ENCODE results near the gene SAMD3.
"Not testable (repeated sequence)": the region's sequence is repeated elsewhere in the genome, so short reads cannot be mapped to it uniquely, and the experiment has no call there.

SAMD3 gene, protein sequence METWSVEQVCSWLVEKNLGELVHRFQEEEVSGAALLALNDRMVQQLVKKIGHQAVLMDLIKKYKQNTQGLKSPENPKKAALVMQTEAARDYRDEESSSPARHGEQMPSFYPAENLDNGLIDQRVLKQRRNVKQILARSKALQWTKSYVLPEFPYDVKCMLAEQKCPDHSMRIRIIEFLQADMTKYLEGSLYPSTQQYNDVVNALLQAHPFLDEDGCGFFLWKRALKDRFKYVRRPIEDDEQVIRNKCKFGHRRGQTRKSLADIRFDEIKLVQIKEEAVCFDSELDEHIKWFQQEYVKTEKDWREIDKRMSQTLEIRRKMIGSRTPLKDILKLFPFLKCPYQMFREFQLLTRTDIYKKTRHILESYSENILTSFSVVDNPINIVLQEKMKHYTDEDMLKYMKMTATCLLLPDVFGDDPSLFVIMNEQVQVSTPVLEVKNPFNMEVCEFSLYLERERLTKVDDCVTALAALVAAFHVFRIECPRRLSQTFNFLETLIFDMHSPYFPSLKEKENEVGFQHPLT

GRCh38 chr6:130222775-130223174, at the start of gene SAMD3:
TSS of gene SAMD3 (minus strand) at chr6:130222951. CDS start at chr6:130215273, 7,678 bp downstream.
- in situ Hi-C loops (cut with HindIII; ENCODE audit: low sequenced_read_pairs), result no loop called here

DNA sequence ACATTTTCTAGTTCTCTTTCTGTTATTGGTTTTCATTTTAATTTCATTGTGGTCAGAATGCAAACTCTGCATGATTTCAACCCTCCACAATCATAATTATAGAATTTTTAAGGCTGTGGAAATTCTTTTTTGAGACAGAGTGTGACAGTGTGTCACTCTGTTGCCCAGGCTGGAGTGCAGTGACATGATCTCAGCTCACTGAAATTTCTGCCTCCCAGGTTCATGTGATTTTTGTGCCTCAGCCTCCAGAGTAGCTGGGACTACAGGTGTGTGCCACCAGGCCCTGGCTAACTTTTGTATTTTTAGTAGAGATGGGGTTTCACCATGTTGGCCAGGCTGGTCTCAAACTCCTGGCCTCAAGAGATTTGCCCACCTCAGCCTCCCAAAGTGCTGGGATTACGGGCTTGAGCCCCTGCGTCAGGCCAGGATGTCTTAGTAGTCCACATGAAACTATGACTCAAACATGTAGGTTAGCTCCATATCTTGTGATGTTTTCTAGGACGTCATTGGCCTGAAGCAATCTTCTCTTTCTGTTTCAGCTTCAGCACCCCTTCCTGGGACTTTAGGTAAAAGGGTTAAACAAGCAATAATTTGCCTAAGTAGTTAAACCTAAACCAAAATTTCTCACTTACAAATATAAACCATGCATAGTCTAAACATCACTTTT, 47.4 kb upstream of the SAMD3 start:
- in situ Hi-C loops (cut with HindIII; ENCODE audit: low sequenced_read_pairs), result no loop called here

DNA sequence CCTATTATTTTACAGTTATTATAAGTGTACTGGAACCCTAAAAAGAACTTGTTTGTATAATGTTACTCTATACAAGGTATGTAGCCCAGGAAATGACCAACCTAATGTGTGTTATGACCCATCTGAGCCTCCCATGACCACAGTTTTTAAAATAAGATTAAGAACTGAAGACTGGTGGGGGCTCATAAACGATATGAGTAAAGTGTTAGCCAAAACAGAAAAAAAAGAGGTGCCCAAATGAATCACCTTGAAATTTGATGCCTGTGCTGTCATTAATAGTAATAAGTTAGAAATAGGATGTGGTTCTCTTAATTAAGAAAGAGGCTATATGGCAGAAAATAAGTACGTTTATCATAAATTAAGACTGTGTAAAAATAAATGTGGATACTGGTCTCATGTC, 42.8 kb upstream of the SAMD3 start:
- in situ Hi-C loops (cut with HindIII; ENCODE audit: low sequenced_read_pairs), result not testable (repeated sequence)

DNA sequence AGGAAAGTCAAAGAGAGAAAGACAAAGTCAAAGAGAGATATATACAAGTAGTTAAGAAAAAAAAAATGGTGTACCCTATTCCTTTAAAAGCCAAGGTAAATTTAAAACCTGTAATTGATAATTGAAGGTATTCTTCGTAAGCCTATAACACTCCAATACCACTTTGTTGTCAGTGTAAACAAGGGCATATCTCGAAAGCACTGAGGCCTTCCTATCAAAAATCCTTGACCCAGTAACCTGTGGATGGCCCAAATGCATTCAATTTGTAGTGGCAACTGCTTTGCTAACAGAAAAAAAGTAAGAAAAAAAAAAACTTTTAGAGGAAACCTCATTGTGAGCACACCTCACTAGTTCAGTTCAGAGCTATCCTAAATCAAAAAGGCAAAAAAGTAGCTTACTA, 39.3 kb upstream of the SAMD3 start:
- in situ Hi-C loops (cut with HindIII; ENCODE audit: low sequenced_read_pairs), result no loop called here

DNA sequence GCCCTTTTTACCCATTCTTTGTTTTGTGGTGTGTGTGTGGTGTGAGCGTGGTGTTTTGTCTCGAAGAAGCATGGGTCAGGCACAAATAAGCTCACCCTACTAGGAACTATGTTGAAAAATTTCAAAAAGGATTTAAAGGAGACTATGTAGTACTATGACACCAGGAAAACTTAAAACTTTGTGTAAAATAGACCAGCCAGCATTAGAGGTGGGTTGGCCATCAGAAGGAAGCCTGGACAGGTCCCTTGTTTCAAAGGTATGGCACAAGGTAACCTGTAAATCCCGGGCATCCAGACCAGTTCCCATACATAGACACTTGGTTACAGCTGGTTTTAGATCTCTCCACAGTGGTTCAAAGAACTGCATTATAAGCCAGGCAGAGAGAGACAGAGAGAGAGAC, 38.8 kb upstream of the SAMD3 start:
- in situ Hi-C loops (cut with HindIII; ENCODE audit: low sequenced_read_pairs), result not testable (repeated sequence)

DNA sequence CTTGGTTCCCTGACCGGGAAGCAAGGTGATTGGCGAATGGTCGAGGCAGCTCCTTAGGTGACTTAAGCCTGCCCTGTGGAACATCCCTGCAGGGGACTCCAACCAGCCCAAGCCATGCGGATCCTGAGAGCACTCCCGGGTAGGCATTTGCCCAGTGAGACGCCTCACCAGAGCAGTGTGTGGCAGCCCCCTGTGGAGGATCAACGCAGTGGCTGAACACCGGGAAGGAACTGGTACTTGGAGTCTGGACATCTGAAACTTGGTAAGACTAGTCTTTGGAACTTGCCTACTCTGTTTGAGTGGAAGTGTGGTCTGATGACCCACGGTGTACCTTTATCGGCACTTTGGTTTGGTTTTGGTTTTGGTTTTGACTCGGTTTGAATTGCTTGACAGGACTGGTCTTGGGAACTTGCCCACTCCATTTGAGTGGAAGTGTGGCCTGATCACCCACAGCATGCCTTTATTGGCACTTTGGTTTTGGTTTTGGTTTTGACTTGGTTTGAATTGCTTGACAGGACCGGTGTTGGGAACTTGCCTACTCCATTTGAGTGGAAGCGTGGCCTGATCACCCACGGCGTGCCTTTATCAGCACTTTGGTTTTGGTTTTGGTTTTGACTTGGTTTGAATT, 38.0 kb upstream of the SAMD3 start:
- in situ Hi-C loops (cut with HindIII; ENCODE audit: low sequenced_read_pairs), result not testable (repeated sequence)

DNA sequence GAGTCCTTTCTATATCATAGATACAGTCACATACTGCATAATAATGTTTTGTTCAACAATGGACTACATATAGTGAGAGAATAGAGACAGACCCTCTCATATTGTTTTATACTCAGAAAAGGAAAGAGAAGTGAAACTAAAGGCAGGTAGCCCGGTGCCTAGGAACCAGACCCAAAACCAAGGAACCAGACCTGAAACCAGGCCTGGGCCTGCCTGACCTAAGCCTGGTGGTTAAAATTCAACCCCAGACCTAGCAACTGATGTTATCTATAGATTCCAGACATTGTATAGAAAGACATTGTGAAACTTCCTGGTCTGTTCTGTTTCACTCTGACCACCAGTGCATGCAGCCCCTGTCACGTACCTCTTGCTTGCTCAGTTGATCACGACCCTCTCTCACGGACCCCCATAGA, 37.3 kb upstream of the SAMD3 start:
- in situ Hi-C loops (cut with HindIII; ENCODE audit: low sequenced_read_pairs), result not testable (repeated sequence)

GRCh38 chr6:130259557-130259956, 36.8 kb upstream of the SAMD3 start:
- in situ Hi-C loops (cut with HindIII; ENCODE audit: low sequenced_read_pairs), result no loop called here

DNA sequence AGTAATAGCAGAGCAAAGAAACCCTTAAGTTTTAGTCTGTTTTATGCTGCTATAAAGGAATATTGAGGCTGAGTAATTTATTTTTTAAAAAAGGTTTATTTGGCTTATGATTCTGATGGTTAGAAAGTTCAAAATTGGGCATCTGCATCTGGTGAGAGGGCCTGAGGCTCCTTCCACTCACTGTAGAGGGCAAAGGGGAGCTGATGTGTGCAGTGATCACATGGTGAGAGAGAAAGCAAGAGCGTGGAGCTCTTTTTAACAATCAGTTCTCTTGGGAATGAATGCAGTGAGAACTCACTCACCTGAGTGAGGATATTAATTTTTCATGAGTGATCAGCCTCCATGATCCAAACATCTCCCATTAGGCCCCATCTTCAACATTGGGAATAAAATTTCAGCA, 36.4 kb upstream of the SAMD3 start:
- in situ Hi-C loops (cut with HindIII; ENCODE audit: low sequenced_read_pairs), result no loop called here

DNA sequence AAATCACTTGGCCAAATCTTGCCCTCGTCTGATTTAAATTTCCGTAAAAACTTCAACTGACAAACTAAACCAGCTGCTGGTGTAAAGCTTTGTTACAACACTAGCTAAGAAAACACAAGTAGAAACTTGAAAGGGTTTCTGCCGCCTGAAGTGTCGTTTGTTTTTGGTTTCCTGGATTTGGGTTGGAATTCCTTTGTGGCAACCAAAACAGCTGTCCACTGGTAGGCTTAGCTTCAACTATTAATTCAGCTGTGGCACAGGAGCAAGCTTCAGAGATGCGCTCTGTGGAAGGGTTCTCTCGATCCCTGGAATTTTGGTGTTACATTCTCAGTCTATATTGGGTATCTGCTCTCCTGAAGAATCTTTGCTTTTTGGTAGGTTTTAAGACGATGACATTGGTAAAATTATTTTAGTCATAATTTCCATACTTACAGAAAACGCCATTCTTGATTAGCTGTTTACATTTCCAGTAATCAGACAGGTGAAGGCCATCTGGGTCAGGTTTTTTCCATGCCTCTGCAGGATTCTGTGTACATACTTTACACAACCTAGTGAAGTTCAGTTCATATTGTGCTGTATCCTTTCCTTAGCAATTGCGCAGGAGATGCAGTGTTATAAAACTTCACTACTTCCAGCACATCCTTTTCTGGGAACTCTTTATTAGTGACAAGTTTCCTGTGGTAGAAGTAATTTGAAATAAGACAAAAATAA, 29.9 kb upstream of the SAMD3 start:
- in situ Hi-C loops (cut with HindIII; ENCODE audit: low sequenced_read_pairs), result no loop called here

DNA sequence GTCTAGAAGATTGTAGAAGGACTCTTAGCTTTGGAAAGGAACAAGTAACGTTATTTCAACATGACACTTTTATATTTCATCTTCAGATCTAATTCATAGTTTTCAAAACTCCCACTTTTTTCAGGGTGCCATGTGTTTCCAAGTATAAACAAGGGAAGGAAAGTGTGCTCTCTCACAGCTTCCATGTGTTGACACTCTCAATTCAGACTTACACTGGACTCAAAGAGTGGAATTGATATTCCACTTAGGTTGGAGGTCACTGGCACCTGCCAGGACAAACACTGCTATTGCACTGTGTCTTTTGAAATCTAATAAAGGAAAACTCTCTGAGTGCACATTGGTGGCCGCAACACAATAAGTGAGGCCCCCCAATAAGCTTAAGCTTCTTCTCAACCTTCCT, 22.5 kb upstream of the SAMD3 start:
- in situ Hi-C loops (cut with HindIII; ENCODE audit: low sequenced_read_pairs), result no loop called here

- in situ Hi-C loops (cut with HindIII; ENCODE audit: low sequenced_read_pairs), result no loop called here
Observed at GRCh38 chr6:130244728-130245127, 22.0 kb upstream of the SAMD3 start.

- in situ Hi-C loops (cut with HindIII; ENCODE audit: low sequenced_read_pairs), result no loop called here
Observed at GRCh38 chr6:130240232-130240631, 17.5 kb upstream of the SAMD3 start.

DNA sequence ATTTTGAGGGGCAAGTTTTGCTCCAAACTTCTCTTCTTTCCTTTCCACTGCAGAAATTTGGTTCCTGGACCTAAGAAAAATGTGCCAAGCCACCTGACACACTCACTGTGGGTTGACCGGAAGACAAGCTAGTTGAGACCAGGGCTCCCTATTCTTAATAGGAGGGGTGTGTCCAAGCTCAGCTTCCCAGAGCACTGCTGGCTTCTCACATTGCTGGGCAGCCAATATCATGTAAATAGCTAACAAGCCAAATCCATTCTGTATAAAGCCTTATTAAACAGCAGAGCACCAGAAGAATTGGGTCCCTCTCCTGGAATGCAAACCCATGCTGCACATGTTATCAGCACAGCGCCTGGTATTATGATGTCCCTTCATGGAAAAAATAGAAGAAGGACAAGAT, 17.0 kb upstream of the SAMD3 start:
- in situ Hi-C loops (cut with HindIII; ENCODE audit: low sequenced_read_pairs), result no loop called here

DNA sequence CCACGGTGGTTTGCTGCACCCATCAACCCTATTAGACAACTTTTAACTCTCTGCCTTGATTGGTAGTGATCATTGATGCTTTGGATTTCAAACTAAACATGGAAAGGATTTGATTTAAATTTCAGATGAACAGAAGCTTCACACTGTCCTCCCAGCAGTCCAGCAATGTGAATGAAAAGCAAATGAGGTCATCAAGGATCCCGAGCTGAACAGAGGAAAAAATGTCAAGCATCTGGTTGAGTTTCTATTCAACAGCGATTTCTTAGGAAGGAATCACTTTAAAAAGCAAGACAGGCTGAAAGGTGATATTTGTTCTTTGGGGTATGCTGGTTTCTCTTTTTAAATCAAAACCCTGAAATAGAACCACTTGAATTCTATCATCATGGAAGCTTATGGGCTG, 10.6 kb upstream of the SAMD3 start:
- in situ Hi-C loops (cut with HindIII; ENCODE audit: low sequenced_read_pairs), result no loop called here

DNA sequence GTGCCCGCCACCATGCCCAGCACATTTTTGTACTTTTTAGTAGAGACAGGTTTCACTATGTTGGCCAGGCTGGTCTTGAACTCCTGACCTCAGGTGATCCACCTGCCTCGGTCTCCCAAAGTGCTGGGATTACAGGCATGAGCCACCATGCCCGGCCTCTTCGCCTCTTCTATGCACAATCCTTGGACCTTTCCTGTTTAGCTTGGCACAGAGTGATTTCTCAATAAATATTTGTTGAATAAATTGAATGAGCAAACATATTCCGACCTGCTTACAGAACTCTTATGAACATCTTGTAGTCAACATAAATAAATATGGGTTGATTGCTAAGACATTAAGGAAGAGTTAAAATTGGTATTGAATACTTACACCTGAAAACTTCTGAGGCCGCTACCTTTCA, 7.8 kb upstream of the SAMD3 start:
- in situ Hi-C loops (cut with HindIII; ENCODE audit: low sequenced_read_pairs), result not testable (repeated sequence)

- in situ Hi-C loops (cut with HindIII; ENCODE audit: low sequenced_read_pairs), result no loop called here
Observed at GRCh38 chr6:130229645-130230044, 6.9 kb upstream of the SAMD3 start.

DNA sequence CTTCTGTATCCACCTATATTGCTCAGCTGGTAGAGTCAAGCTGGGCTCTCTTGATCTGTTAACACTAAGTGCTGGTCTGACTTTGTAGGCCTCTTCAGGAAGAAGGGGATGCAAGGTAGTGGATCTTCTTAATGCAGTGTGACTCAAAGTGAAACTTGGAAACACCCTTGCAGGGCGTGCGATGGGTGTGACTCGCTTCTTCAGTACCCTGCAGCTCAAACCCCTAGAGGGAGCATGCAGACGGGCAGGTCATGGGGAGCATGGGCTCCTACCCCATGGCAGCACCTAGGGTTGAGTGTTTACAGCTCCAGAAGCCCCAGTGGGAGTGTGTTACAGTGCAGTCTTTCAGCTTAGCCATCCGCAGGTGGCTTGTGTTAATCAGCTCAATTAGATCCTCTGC, 757 bp upstream of the SAMD3 start:
- in situ Hi-C loops (cut with HindIII; ENCODE audit: low sequenced_read_pairs), result no loop called here

DNA sequence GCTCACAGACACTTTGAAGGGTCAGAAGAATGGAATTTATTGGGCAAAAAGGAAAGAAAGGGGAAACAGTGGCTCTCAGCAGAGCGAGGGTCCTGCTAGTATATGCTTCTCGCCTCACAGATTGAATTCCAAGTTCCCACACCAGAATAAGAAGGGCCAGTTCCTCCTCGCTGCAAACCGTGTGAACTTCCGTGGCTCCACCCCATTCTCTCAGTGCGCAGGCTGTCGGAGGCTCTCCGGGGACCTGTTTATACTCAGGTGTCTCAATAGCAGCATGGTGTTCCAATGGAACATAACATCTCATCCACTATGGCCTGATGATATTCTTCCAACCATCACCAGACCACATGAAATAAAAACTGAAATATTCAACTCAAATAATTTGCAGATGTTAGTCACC, 4.6 kb downstream of the SAMD3 start:
- in situ Hi-C loops (cut with HindIII; ENCODE audit: low sequenced_read_pairs), result no loop called here

DNA sequence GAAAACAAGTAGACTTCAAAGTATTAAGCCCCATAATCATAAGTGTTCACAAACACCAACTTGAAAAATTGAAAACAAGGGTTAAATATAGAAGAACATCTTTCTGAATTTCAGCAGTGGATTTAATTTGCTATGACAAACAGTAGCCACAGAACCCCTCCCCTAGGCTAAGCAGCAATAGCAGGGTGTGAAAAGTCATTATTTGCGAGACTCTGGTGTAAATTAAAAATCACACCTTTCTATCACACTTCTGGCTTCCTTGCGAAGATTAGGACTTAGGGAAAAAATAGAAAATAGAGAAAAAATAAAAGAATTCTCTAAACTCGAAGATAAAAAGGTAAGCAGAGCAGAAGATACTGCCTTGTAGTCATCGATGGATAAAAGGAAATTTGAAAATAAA, 6.1 kb downstream of the SAMD3 start:
- in situ Hi-C loops (cut with HindIII; ENCODE audit: low sequenced_read_pairs), result no loop called here

DNA sequence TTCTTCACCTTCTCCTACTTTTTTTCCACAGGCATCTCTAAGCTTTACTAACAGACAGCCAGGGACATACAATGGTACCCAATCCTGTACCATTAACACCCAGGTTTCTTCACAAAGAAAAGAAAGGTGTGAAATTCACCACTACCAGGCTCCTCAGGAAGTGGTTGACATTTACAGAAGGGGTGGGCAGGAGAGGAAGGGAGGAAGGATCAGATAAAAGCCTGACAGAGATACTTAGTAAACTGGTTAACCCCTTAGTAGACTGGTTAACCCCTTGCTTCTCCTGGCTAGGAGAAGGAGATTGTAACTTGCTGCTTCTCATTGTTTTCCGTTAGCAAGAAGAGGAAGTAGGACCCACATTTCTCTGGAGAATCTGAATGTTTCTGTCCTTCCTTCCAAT, 7.2 kb downstream of the SAMD3 start:
- in situ Hi-C loops (cut with HindIII; ENCODE audit: low sequenced_read_pairs), result no loop called here

Data from DLD1 (cell line).